Activated naive CD4-positive, alpha-beta T cell treated with anti-CD3 and anti-CD28 coated beads, Interleukin-2, amount 50 U/mL, for 24 hours (primary cell): ENCODE measurements around the gene NOP14.
"Not testable (repeated sequence)": the region's sequence is repeated elsewhere in the genome, so short reads cannot be mapped to it uniquely, and the experiment has no call there.

Source experiments
- H3K27ac Mint-ChIP-seq: one replicate; pipeline ENCODE4 v1.8.0; 2021; ENCODE audit warnings: mild to moderate bottlenecking, mixed read lengths
- H3K27me3 Mint-ChIP-seq: one replicate; pipeline ENCODE4 v1.8.0; 2021; ENCODE audit warnings: mixed read lengths
- H3K36me3 Mint-ChIP-seq: one replicate; pipeline ENCODE4 v1.8.0; 2021; ENCODE audit warnings: mixed read lengths
- H3K4me1 Mint-ChIP-seq: one replicate; pipeline ENCODE4 v1.8.0; 2021; ENCODE audit warnings: mixed read lengths
- H3K4me3 Mint-ChIP-seq: one replicate; pipeline ENCODE4 v1.8.0; 2021; ENCODE audit warnings: mild to moderate bottlenecking, mixed read lengths
- H3K9me3 Mint-ChIP-seq: one replicate; pipeline ENCODE4 v1.8.0; 2021; ENCODE audit warnings: mixed read lengths

The NOP14 gene

GRCh38 chr4:2939383-2940243 is 23.6 kb downstream of the NOP14 start:
- Mint-ChIP-seq H3K9me3 (no peaks in the 10 kb centered on the region), H3K27ac (peak overlapping the region; percentile 23), H3K4me1 (peaks cover 21% of the 10 kb centered on the region), H3K4me3 (no peak overlapping the region), H3K27me3 (no peaks in the 10 kb centered on the region), H3K36me3 (peaks cover 5% of the 10 kb centered on the region)

- Mint-ChIP-seq H3K27ac (peak overlapping the region; percentile 30), H3K4me1 (peaks cover 21% of the 10 kb centered on the region), H3K36me3 (peaks cover 2% of the 10 kb centered on the region), H3K27me3 (no peaks in the 10 kb centered on the region), H3K4me3 (no peak overlapping the region), H3K9me3 (no peaks in the 10 kb centered on the region)
Observed at GRCh38 chr4:2938906-2939305, 24.3 kb downstream of the NOP14 start.

- H3K27ac Mint-ChIP-seq, H3K36me3 Mint-ChIP-seq, H3K27me3 Mint-ChIP-seq, H3K4me3 Mint-ChIP-seq, H3K9me3 Mint-ChIP-seq: not testable (repeated sequence)
- peaks cover 21% of the 10 kb centered on the region for H3K4me1 Mint-ChIP-seq
Observed at GRCh38 chr4:2938411-2938810, 24.8 kb downstream of the NOP14 start.

- no peak overlapping the region for H3K27ac Mint-ChIP-seq
- no peak overlapping the region for H3K4me3 Mint-ChIP-seq
- peaks cover 2% of the 10 kb centered on the region for H3K36me3 Mint-ChIP-seq
- peaks cover 26% of the 10 kb centered on the region for H3K4me1 Mint-ChIP-seq
- no peaks in the 10 kb centered on the region for H3K27me3 Mint-ChIP-seq
- H3K9me3 Mint-ChIP-seq: no peaks in the 10 kb centered on the region
Observed at GRCh38 chr4:2937986-2938385, 25.2 kb downstream of the NOP14 start.

- Mint-ChIP-seq H3K4me3 (peak overlapping the region; percentile 91), H3K27me3 (no peaks in the 10 kb centered on the region), H3K4me1 (peaks cover 29% of the 10 kb centered on the region), H3K9me3 (no peaks in the 10 kb centered on the region), H3K27ac (peak overlapping the region; percentile 81), H3K36me3 (peaks cover 2% of the 10 kb centered on the region)
Observed at GRCh38 chr4:2937146-2937857, 25.9 kb downstream of the NOP14 start.

GRCh38 chr4:2936773-2937145 is 26.4 kb downstream of the NOP14 start:
- Mint-ChIP-seq H3K36me3 (peaks cover 2% of the 10 kb centered on the region), H3K27ac (peak overlapping the region; percentile 81), H3K27me3 (no peaks in the 10 kb centered on the region), H3K9me3 (no peaks in the 10 kb centered on the region), H3K4me1 (peaks cover 34% of the 10 kb centered on the region), H3K4me3 (peak overlapping the region; percentile 91)

- H3K4me1 Mint-ChIP-seq: peaks cover 36% of the 10 kb centered on the region
- no peaks in the 10 kb centered on the region for H3K9me3 Mint-ChIP-seq
- peak overlapping the region; percentile 81 for H3K27ac Mint-ChIP-seq
- H3K36me3 Mint-ChIP-seq: peaks cover 3% of the 10 kb centered on the region
- peak overlapping the region; percentile 91 for H3K4me3 Mint-ChIP-seq
- no peaks in the 10 kb centered on the region for H3K27me3 Mint-ChIP-seq
Observed at GRCh38 chr4:2935762-2936743, 27.2 kb downstream of the NOP14 start.

GRCh38 chr4:2934813-2935761 is 28.1 kb downstream of the NOP14 start:
- Mint-ChIP-seq H3K4me1 (peaks cover 36% of the 10 kb centered on the region), H3K36me3 (peaks cover 3% of the 10 kb centered on the region), H3K27ac (peak overlapping the region; percentile 81), H3K9me3 (no peaks in the 10 kb centered on the region), H3K4me3 (peak overlapping the region; percentile 91), H3K27me3 (no peaks in the 10 kb centered on the region)

- peak overlapping the region; percentile 91 for H3K4me3 Mint-ChIP-seq
Observed at GRCh38 chr4:2934077-2934812, 29.0 kb downstream of the NOP14 start.

GRCh38 chr4:2933566-2934076 is 29.6 kb downstream of the NOP14 start:
- peak overlapping the region; percentile 93 for H3K27ac Mint-ChIP-seq
- peak overlapping the region; percentile 92 for H3K4me3 Mint-ChIP-seq
- no peaks in the 10 kb centered on the region for H3K9me3 Mint-ChIP-seq
- peaks cover 36% of the 10 kb centered on the region for H3K4me1 Mint-ChIP-seq
- H3K27me3 Mint-ChIP-seq: no peaks in the 10 kb centered on the region
- H3K36me3 Mint-ChIP-seq: peaks cover 3% of the 10 kb centered on the region

More at GRCh38 chr4:2934077-2934812, 29.0 kb downstream of the NOP14 start:
- H3K27me3 Mint-ChIP-seq: no peaks in the 10 kb centered on the region
- no peaks in the 10 kb centered on the region for H3K9me3 Mint-ChIP-seq
- H3K36me3 Mint-ChIP-seq: peaks cover 3% of the 10 kb centered on the region
- H3K4me1 Mint-ChIP-seq: peaks cover 36% of the 10 kb centered on the region
- no peak overlapping the region for H3K27ac Mint-ChIP-seq

GRCh38 chr4:2932951-2933565 is 30.1 kb downstream of the NOP14 start:
- peak overlapping the region; percentile 93 for H3K27ac Mint-ChIP-seq
- H3K27me3 Mint-ChIP-seq: no peaks in the 10 kb centered on the region
- H3K9me3 Mint-ChIP-seq: no peaks in the 10 kb centered on the region
- peak overlapping the region; percentile 92 for H3K4me3 Mint-ChIP-seq
- peaks cover 3% of the 10 kb centered on the region for H3K36me3 Mint-ChIP-seq
- peaks cover 36% of the 10 kb centered on the region for H3K4me1 Mint-ChIP-seq

GRCh38 chr4:2932321-2932950 is 30.8 kb downstream of the NOP14 start:
- Mint-ChIP-seq H3K36me3 (peaks cover 6% of the 10 kb centered on the region), H3K9me3 (no peaks in the 10 kb centered on the region), H3K4me3 (peak overlapping the region; percentile 92), H3K27me3 (no peaks in the 10 kb centered on the region), H3K4me1 (peaks cover 33% of the 10 kb centered on the region), H3K27ac (peak overlapping the region; percentile 93)
